Colonic mucosa (tissue), 4 donors: ENCODE data around the gene XRCC4. TPM values are rescaled to one million over a fixed set of nuclear protein-coding genes. Genes with fewer than 3 reads are reported as not detected.

Source experiments
- DNase-seq: peaks from one replicate; pipeline ENCODE4 v3.0.0-alpha.2; 2020
- H3K27ac ChIP-seq: fragments of 200-600 bp; one replicate; pipeline ENCODE4 v1.8.0; 2021
- H3K27me3 ChIP-seq: fragments of 200-600 bp; one replicate; pipeline ENCODE4 v1.8.0; 2021
- H3K36me3 ChIP-seq: fragments of 200-600 bp; one replicate; pipeline ENCODE4 v1.8.0; 2021
- H3K4me1 ChIP-seq: fragments of 200-600 bp; one replicate; pipeline ENCODE4 v1.8.0; 2021; ENCODE audit warnings: mild to moderate bottlenecking
- H3K4me3 ChIP-seq: fragments of 200-600 bp; one replicate; pipeline ENCODE4 v1.8.0; 2021
- H3K9ac ChIP-seq, 2 donors: one replicate each; pipeline ENCODE4 v1.7.0; 2013; ENCODE audit warnings: control low read depth in 2 of 2, low read depth in 2 of 2, low read length in 2 of 2
- H3K9me3 ChIP-seq: fragments of 200-600 bp; one replicate; pipeline ENCODE4 v1.8.0; 2021
- intact Hi-C: fragments of 100-400 bp; cut with DNase I; formaldehyde crosslinking; loops from one replicate; pipeline ENCODE4 v1.14.1; 2022
- total RNA-seq, 2 donors: library from RNA; stranded (reverse); fragmentation: NEBNext Ultra II Directional in 1 of 2; extraction: Animal tissue kit (Norgen Biotek cat#: 25700) in 1 of 2; gene quantifications; one replicate each; pipeline ENCODE4 v1.2.1, GENCODE V29; 2021
- TF ChIP-seq, protein P1 (sequence below): fragments of 200-600 bp; IDR thresholded peaks from one replicate; pipeline ENCODE4 v1.8.0; 2022; ENCODE audit warnings: antibody characterized with exemption, mild to moderate bottlenecking
- donor health status: healthy.
- donor health status: DM: no; HTN: no; CAD: no.
- donor health status: DM: no; HTN: no; CAD: no.

XRCC4 gene
- total RNA-seq, 2 donors from 2014 or later, result 5.7 to 8.7 TPM

DNA sequence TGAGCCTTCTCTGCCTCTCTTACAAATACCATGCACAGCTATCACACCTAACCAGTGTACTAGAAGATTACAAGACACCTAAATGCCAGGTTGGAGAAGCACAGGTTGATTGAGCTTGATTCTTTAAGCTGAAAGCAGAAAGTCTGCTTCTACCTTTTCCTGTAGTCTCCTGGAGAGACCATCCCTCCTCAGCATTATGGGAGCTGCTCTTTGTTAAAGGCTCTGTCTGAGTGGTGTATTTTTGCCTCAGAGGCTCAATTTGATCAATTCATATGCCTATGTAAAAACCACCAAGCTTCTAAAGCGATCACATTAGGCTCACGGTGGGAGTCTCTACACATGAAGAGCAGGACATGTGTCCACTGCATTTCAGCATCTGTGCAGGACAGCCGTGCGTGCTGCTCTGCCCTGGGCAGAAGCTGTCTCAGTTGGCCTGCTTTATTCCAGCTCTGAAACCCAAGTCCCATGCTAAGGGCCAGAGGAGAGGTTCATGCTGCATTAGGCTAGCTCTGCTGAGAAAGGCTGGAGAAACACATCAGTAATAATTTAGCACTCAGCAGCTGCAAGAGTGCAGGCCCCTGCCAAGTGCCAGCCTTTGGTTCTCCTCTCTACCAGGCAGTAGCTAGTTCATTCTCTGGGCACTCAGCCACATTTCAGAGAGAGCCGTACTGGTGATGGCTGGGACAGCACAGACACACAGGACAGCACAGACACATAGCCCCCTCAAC lies 41.8 kb upstream of the XRCC4 start:
- intact Hi-C loops, result no loop called here
- no peak overlapping the region for H3K9ac ChIP-seq
- H3K9me3 ChIP-seq, result no peaks in the 10 kb centered on the region
- TF ChIP-seq, protein P1, sequence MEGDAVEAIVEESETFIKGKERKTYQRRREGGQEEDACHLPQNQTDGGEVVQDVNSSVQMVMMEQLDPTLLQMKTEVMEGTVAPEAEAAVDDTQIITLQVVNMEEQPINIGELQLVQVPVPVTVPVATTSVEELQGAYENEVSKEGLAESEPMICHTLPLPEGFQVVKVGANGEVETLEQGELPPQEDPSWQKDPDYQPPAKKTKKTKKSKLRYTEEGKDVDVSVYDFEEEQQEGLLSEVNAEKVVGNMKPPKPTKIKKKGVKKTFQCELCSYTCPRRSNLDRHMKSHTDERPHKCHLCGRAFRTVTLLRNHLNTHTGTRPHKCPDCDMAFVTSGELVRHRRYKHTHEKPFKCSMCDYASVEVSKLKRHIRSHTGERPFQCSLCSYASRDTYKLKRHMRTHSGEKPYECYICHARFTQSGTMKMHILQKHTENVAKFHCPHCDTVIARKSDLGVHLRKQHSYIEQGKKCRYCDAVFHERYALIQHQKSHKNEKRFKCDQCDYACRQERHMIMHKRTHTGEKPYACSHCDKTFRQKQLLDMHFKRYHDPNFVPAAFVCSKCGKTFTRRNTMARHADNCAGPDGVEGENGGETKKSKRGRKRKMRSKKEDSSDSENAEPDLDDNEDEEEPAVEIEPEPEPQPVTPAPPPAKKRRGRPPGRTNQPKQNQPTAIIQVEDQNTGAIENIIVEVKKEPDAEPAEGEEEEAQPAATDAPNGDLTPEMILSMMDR, result no peak
- DNase-seq, result no peak
- H3K27me3 ChIP-seq, result no peaks in the 10 kb centered on the region
- H3K4me3 ChIP-seq, result no peak overlapping the region
- H3K27ac ChIP-seq, result no peak overlapping the region
- no peaks in the 10 kb centered on the region for H3K4me1 ChIP-seq
- no peaks in the 10 kb centered on the region for H3K36me3 ChIP-seq

DNA sequence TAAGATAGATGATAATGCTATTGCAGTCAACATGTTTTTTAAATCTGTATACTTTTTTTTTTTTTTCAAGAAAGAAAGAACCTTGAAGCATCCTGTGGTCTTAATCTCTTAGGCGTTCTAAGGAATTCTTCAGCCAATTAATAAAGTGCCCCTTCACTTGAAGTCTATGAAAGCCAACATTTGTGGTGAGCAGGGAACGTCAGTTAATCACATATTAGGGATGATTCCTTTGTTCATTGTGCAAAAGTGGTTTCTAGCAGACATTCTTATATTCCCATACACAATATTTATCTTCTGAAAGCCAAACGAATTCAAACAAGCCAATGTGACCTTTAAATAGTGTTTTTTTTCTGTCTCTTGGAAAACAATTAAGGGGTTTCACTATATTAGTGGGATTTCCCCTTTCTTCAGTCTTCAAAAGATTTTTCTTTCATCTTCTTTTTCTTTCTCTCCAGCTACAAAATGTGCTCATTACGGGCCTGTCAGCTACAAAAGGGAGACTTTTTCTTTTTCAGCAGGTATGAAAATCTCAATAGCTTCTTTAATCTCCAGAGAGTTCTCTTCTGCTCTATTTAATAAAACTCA lies 40.3 kb upstream of the XRCC4 start:
- no peaks in the 10 kb centered on the region for H3K36me3 ChIP-seq
- intact Hi-C loops, result no loop called here
- H3K9ac ChIP-seq, result no peak overlapping the region
- TF ChIP-seq, protein P1, result no peak
- no peak for DNase-seq
- H3K4me3 ChIP-seq, result no peak overlapping the region
- no peaks in the 10 kb centered on the region for H3K27me3 ChIP-seq
- H3K27ac ChIP-seq, result no peak overlapping the region
- no peaks in the 10 kb centered on the region for H3K4me1 ChIP-seq
- H3K9me3 ChIP-seq, result no peaks in the 10 kb centered on the region

DNA sequence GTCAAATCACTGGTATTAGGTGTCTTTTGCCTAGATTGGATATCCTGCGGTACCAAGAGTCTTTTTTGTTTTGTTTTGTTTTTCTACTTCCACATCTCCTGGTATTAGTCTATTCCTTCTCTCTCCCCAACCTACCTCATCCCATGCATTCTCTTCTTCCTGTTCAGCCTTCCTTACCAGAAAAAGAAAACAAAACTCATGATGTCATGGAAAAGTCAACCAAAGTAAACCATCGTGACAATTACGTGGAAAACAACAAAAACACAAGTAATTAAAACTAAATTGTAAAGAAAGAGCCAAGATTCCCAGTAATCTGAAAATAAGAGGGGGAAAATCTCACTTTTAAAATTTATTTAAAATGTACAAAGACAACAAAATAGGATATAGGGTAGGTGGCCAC lies 38.4 kb upstream of the XRCC4 start:
- Histone ChIP-seq H3K27ac (no peak overlapping the region), H3K36me3 (no peaks in the 10 kb centered on the region), H3K27me3 (no peaks in the 10 kb centered on the region), H3K9ac (no peak overlapping the region), H3K4me3 (no peak overlapping the region), H3K9me3 (no peaks in the 10 kb centered on the region), H3K4me1 (no peaks in the 10 kb centered on the region)
- no peak for DNase-seq
- intact Hi-C loops, result no loop called here
- TF ChIP-seq, protein P1, result no peak

DNA sequence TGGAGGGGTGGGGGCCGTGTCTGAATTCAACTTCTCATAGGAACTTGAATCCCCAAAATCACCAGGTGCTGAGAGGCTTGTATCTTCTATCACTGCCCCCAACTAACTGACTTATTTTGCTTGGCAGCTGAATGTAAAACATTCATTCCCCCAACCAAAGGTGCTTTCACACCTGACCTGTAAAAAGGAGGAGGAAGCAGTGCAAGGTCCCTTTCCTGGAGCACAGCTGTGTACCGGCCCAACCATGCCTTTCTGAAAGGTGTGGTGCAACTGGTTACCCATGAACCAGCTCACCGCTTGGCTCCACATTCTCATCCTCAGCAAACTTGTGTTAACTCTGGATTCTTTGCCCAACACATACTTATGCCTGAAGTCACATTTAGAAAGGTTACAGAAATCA lies 34.8 kb upstream of the XRCC4 start:
- DNase-seq, result no peak
- no peaks in the 10 kb centered on the region for H3K27me3 ChIP-seq
- H3K4me1 ChIP-seq, result no peaks in the 10 kb centered on the region
- intact Hi-C loops, result no loop called here
- H3K4me3 ChIP-seq, result no peak overlapping the region
- TF ChIP-seq, protein P1, result no peak
- no peaks in the 10 kb centered on the region for H3K9me3 ChIP-seq
- no peaks in the 10 kb centered on the region for H3K36me3 ChIP-seq
- no peak overlapping the region for H3K9ac ChIP-seq
- no peak overlapping the region for H3K27ac ChIP-seq

DNA sequence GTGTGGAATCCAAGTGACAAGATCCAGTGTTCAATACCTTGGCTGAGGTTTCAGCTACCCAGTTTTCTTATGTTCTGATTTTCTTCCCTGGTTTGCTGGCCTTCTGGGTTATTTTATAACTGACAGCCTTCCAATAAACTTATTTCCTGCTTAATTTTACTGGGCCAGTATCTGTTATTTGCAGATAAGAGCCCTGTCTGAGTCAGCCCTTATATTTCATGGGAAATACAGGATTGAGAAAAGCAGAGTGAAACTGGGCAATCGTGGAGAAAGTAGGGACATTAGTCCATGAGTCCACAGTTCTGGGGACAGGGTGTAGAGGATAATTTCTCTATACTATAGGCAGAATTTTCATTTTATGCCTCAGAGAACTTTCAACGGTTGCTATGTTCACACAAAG lies 32.4 kb upstream of the XRCC4 start:
- Histone ChIP-seq H3K27ac (no peak overlapping the region), H3K4me1 (no peaks in the 10 kb centered on the region), H3K4me3 (no peak overlapping the region), H3K9me3 (no peaks in the 10 kb centered on the region), H3K36me3 (no peaks in the 10 kb centered on the region), H3K27me3 (no peaks in the 10 kb centered on the region), H3K9ac (no peak overlapping the region)
- TF ChIP-seq, protein P1, result no peak
- intact Hi-C loops, result no loop called here
- DNase-seq, result no peak
